GM21737 (cell line): ENCODE measurements around the gene C14orf93.
"Not testable (repeated sequence)": the region's sequence is repeated elsewhere in the genome, so short reads cannot be mapped to it uniquely, and the experiment has no call there.

Source experiments
- ATAC-seq: cut with Tn5 transposase; IDR thresholded peaks from one replicate; pipeline ENCODE4 v1.9.1; 2021; ENCODE audit warnings: mild to moderate bottlenecking, moderate library complexity; ENCODE audit not compliant: unreplicated experiment

Gene C14orf93

GRCh38 chr14:23021434-23021833, 11.5 kb upstream of the C14orf93 start:
- no peak for ATAC-seq

- no peak for ATAC-seq
These were observed 10.5 kb upstream of the C14orf93 start for GRCh38 chr14:23020143-23021128.

- ATAC-seq, result no peak
These were observed 8.2 kb upstream of the C14orf93 start for GRCh38 chr14:23018107-23018506.

- ATAC-seq, result no peak
These were observed 7.1 kb upstream of the C14orf93 start for GRCh38 chr14:23017091-23017490.

- no peak for ATAC-seq
These were observed 5.7 kb upstream of the C14orf93 start for GRCh38 chr14:23015618-23016017.

- not testable (repeated sequence) for ATAC-seq
These were observed 3.8 kb upstream of the C14orf93 start for GRCh38 chr14:23013749-23014054.

- ATAC-seq, result no peak
These were observed 3.3 kb upstream of the C14orf93 start for GRCh38 chr14:23013054-23013748.

GRCh38 chr14:23009483-23009938, 432 bp downstream of the C14orf93 start:
- no peak for ATAC-seq

- no peak for ATAC-seq
These were observed 1.1 kb downstream of the C14orf93 start for GRCh38 chr14:23008831-23009230.

GRCh38 chr14:23006544-23007419, 3.2 kb downstream of the C14orf93 start:
- peak; percentile 91 for ATAC-seq

- no peak for ATAC-seq
These were observed 3.8 kb downstream of the C14orf93 start for GRCh38 chr14:23006188-23006534.

GRCh38 chr14:23005451-23006187, 4.3 kb downstream of the C14orf93 start:
- no peak for ATAC-seq

- not testable (repeated sequence) for ATAC-seq
These were observed 5.7 kb downstream of the C14orf93 start for GRCh38 chr14:23004274-23004673.

- no peak for ATAC-seq
These were observed 7.4 kb downstream of the C14orf93 start for GRCh38 chr14:23002592-23002991.

GRCh38 chr14:23000860-23001259, 9.1 kb downstream of the C14orf93 start:
- no peak for ATAC-seq

- no peak for ATAC-seq
These were observed 11.5 kb downstream of the C14orf93 start for GRCh38 chr14:22998329-22999012.

- no peak for ATAC-seq
These were observed 12.1 kb downstream of the C14orf93 start for GRCh38 chr14:22997676-22998323.

GRCh38 chr14:22996768-22997654, 12.9 kb downstream of the C14orf93 start:
- ATAC-seq, result no peak
